ENCODE data around the gene IRGC. TPM values are rescaled to one million over a fixed set of nuclear protein-coding genes. Genes with fewer than 3 reads are reported as not detected.

Gene IRGC
- total RNA-seq, 1 experiment from 2014 or later = not detected

- peak; percentile 58 for ATAC-seq
- Mint-ChIP-seq H3K27me3 (ENCODE audit: low read depth) (no peaks in the 10 kb centered on the region), H3K9me3 (no peaks in the 10 kb centered on the region), H3K36me3 (peaks cover 56% of the 10 kb centered on the region), H3K4me3 (no peak overlapping the region), H3K27ac (peak overlapping the region; percentile 69; the same call in 1 of the 2 replicates), H3K4me1 (peaks cover 6% of the 10 kb centered on the region; the same call in 1 of the 2 replicates)
- POLR2A ChIA-PET = no interaction called here
- DNase-seq (ENCODE audit: low spot score) = no peak
- CTCF ChIA-PET = no interaction called here
- TF ChIP-seq CREB1 (CRISPR knock-in tag; IDR thresholded peaks at IDR 0.05) (no peak), TCF7 (CRISPR knock-in tag; IDR thresholded peaks at IDR 0.05; ENCODE audit: low read depth) (no peak), TEAD1 (CRISPR knock-in tag; IDR thresholded peaks at IDR 0.05) (no peak), ATF3 (CRISPR knock-in tag; conservative IDR thresholded peaks at IDR 0.05) (no peak), E2F4 (CRISPR knock-in tag; IDR thresholded peaks at IDR 0.05; ENCODE audit: borderline replicate concordance, low read depth) (no peak), CTCF (IDR thresholded peaks at IDR 0.05) (no peak), AFF4 (CRISPR knock-in tag; IDR thresholded peaks at IDR 0.05; ENCODE audit: borderline replicate concordance) (no peak)
- TF ChIP-seq, protein P1, sequence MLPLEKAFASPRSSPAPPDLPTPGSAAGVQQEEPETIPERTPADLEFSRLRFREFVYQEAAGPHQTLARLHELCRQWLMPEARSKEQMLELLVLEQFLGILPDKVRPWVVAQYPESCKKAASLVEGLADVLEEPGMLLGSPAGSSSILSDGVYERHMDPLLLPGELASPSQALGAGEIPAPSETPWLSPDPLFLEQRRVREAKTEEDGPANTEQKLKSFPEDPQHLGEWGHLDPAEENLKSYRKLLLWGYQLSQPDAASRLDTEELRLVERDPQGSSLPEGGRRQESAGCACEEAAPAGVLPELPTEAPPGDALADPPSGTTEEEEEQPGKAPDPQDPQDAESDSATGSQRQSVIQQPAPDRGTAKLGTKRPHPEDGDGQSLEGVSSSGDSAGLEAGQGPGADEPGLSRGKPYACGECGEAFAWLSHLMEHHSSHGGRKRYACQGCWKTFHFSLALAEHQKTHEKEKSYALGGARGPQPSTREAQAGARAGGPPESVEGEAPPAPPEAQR (CRISPR knock-in tag; IDR thresholded peaks at IDR 0.05) = no peak
Observed at GRCh38 chr19:43738780-43739211, 22.9 kb downstream of the IRGC start.

DNA sequence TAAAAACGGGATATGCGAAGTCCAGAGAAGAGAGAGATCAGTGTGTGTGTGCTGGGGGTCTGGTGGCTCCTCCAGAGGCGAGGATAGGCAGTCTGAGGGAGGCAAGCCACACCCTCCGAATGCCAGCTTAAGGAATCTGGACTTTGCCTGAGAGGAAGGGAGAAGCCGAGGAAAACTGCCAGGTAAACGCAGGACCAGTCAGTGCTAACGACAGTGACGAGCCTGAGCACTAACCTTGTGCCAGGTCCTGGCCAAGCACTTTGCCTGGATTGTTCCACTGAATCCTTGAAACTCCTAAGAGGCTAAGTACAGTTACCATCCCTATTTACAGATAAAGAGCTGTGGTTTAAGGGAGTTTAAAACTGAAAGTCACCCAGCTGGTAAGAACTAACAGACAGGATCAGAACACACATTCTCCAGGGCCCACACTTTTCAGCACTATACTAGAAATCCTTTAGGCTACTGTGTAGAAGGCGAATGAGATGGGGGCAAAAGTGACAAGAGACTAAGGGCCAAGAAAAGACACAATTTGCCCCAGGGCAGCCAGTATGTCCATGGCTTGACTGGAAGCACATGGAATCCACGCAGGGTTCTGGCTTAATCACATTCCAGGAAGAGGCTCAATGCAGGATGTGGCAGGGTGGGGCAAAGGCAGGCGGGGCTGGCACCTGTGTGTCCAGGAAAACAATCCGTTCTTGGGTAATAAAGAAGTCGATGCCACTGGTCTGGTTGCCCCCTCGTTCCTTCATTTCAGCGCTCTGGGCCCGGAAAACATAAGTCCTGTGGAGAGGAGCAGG lies 23.8 kb downstream of the IRGC start:
- Mint-ChIP-seq H3K4me1 (peaks cover 6% of the 10 kb centered on the region; the same call in 1 of the 2 replicates), H3K36me3 (peaks cover 62% of the 10 kb centered on the region), H3K27me3 (ENCODE audit: low read depth) (no peaks in the 10 kb centered on the region), H3K27ac (no peak overlapping the region; the same call in 1 of the 2 replicates), H3K9me3 (no peaks in the 10 kb centered on the region), H3K4me3 (no peak overlapping the region)
- TF ChIP-seq, protein P2, sequence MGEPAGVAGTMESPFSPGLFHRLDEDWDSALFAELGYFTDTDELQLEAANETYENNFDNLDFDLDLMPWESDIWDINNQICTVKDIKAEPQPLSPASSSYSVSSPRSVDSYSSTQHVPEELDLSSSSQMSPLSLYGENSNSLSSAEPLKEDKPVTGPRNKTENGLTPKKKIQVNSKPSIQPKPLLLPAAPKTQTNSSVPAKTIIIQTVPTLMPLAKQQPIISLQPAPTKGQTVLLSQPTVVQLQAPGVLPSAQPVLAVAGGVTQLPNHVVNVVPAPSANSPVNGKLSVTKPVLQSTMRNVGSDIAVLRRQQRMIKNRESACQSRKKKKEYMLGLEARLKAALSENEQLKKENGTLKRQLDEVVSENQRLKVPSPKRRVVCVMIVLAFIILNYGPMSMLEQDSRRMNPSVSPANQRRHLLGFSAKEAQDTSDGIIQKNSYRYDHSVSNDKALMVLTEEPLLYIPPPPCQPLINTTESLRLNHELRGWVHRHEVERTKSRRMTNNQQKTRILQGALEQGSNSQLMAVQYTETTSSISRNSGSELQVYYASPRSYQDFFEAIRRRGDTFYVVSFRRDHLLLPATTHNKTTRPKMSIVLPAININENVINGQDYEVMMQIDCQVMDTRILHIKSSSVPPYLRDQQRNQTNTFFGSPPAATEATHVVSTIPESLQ (CRISPR knock-in tag; IDR thresholded peaks at IDR 0.05) = no peak
- TF ChIP-seq MYBL2 (CRISPR knock-in tag; IDR thresholded peaks at IDR 0.05) (no peak), ZNF423 (CRISPR knock-in tag; IDR thresholded peaks at IDR 0.05) (no peak), GRHL2 (CRISPR knock-in tag; IDR thresholded peaks at IDR 0.05; ENCODE audit: insufficient replicate concordance, severe bottlenecking) (no peak), CTCF (IDR thresholded peaks at IDR 0.05) (no peak), ZNF281 (CRISPR knock-in tag; IDR thresholded peaks at IDR 0.05) (no peak), TEAD4 (CRISPR knock-in tag; IDR thresholded peaks at IDR 0.05) (no peak)
- ATAC-seq = peak; percentile 30; the same call in 1 of the 2 replicates
- DNase-seq (ENCODE audit: low spot score) = no peak
- ChIA-PET POLR2A (interaction anchor here (0.6 kb wide), 1 partner anchor 34 kb away, joined by 5 read pairs; no protein-coding TSS in a partner anchor), CTCF (interaction anchor here (0.5 to 1.4 kb wide), 3 partner anchors 27 to 773 kb away, joined by 3 read pairs; no protein-coding TSS in a partner anchor)
